ENCODE data around the gene ALDH1A3.

The ALDH1A3 gene

DNA sequence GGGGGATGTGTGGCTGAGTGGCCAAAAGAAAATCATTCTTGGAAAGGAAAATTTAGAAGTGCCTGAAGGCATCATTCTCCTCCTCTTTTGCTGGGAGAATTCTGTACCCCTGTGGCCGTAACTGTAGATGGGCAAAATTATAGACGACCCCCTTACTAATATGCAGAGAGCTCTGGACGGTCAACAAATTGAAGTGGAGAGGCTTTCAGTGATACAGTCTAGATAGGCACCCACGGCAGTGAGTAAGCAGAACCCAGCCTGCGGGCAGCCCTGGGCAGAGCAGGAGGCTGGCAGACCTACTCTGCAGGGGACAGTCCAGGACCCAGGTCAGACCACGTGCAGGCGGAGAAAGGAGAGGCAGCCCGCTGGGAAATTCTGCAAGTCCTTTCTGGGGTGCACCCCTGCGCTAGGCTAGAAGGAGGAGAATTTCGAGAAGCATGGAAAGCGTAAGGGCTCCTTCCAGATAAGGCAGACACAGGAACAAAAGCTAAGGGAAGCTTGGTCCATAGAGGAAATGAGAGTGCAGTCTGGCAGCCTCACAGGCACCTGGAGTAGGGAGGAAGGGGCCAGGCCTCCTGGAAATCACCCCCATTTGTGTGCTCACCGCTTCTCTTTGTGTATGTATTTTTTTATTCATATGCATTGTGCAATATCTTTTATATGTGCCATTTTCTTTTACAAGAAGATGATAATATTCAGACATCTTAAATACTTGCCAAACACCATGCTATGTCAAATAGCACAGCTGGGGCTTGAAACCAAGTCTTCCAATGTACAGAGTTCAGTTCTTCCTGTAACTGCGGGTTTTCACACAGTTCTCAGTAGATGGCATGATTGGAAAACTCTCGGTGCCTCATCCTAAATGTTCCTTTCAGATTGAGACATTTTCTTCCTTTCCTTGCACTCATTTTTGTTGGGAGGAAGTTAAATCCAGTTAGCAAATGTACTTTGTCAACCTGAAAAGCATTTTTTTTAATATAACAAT is 79.7 kb downstream of the ALDH1A3 start:
- no peak overlapping the region for H3K4me3 ChIP-seq (replicated peaks; ENCODE audit: low read depth, low read length)
- peak; percentile 57 for DNase-seq (ENCODE audit: low read depth)
- TF ChIP-seq, protein P1, sequence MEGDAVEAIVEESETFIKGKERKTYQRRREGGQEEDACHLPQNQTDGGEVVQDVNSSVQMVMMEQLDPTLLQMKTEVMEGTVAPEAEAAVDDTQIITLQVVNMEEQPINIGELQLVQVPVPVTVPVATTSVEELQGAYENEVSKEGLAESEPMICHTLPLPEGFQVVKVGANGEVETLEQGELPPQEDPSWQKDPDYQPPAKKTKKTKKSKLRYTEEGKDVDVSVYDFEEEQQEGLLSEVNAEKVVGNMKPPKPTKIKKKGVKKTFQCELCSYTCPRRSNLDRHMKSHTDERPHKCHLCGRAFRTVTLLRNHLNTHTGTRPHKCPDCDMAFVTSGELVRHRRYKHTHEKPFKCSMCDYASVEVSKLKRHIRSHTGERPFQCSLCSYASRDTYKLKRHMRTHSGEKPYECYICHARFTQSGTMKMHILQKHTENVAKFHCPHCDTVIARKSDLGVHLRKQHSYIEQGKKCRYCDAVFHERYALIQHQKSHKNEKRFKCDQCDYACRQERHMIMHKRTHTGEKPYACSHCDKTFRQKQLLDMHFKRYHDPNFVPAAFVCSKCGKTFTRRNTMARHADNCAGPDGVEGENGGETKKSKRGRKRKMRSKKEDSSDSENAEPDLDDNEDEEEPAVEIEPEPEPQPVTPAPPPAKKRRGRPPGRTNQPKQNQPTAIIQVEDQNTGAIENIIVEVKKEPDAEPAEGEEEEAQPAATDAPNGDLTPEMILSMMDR (IDR thresholded peaks at IDR 0.05; ENCODE audit: low read length, missing control alignments) = no peak
